ENCODE measurements around the gene ST7.
"Not testable (repeated sequence)": the region's sequence is repeated elsewhere in the genome, so short reads cannot be mapped to it uniquely, and the experiment has no call there.

Gene ST7

DNA sequence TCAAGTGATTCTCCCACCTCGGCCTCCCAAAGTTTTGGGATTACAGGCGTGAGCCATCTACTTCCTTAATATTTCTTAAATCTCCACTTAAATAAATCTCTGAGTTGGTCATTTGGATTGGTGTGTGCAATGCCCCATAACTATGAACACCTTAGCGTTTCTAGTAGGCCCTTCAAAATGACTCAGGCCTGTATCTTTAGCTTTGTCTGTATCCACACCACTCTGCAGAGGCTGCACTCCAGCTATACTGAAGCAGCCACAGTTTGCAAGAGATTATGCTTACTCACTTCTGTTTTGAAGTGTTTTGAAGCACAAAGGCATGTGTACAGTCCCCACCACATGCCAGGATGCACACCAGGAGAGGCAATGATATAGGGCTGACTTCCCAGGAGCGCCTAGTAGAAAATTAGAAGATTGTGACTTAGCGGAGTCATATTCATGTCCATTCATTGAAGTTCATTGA, 2.4 kb upstream of the ST7 start:
- peak; percentile 13 for DNase-seq (ENCODE audit: low read depth, low spot score)

DNA sequence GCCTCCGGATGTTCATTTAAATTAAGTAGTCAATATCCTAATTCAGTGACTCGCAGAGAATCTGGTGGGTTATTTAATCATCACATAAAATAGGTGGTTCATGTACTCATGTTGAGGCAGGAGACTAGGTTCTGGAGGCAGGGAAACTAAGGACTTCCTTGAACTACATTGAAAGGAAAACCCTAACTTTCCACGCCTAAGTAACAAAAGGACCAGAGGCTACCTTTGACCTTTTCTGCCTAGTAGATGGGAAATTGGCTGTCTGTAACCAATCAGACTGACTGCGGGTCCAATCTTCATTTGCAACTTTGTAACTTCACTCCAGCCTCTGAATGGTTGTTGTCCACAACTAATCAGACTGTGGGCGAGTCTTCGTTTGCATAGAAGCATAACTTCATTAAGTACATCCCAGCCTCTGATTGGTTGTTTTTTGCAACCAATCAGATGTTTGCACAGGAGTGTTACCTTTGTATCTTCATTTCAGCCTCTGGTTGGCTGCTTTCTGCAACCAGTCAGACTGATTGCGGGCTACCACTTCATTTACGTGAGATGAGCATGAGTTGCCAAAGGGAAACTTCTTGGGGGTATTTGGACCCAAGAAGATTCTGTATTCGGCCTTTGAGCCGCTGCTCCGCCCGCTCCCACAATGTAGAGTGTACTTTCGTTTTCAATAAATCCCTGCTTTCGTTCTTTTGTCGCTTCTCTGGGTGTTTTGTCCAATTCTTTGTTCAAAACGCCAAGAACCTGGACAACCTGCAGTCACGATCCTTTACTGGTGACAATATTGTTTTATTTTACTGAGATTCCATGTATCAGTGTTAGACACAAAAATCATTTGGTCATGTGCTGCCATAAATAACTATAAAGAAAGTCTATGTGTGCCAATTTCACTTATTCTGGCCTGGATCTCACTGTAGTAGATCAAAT, 1.7 kb upstream of the ST7 start:
- no peak for DNase-seq (ENCODE audit: low read depth, low spot score)

DNA sequence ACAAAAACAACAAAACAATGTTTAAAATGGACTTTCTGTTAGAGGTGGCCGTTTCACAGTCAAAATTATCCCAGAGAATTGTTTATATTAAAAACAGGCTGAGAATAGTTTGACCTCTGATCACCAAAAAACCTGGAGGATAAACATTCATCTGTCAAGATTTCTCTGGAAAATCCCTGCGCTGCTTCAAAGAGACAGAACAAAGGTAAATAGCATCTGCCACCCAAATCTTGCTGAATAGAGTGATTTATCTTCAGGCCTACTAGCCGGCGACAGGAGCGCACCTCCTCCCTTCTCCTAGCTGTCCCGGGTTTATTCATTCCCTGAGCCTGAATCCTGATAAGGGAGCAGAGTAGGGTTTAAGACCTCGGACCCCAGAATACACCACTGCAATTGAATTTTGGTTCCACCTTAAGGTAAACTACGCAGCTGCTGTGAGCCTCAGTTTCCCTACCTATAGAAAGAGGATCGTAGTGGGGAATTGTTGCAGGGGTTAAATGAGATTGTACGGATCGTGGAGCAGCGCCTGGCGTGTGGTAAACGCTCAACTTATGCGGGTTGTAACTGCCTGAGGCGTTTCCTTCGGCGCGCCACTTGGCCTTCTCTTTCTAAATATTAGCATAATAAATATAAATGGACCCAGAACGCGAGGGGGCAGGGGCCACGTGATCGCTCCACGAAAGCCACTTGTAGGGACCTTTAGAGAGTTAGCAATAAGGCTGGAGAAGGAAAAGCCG, 498 bp upstream of the ST7 start:
- DNase-seq (ENCODE audit: low read depth, low spot score), result no peak

DNA sequence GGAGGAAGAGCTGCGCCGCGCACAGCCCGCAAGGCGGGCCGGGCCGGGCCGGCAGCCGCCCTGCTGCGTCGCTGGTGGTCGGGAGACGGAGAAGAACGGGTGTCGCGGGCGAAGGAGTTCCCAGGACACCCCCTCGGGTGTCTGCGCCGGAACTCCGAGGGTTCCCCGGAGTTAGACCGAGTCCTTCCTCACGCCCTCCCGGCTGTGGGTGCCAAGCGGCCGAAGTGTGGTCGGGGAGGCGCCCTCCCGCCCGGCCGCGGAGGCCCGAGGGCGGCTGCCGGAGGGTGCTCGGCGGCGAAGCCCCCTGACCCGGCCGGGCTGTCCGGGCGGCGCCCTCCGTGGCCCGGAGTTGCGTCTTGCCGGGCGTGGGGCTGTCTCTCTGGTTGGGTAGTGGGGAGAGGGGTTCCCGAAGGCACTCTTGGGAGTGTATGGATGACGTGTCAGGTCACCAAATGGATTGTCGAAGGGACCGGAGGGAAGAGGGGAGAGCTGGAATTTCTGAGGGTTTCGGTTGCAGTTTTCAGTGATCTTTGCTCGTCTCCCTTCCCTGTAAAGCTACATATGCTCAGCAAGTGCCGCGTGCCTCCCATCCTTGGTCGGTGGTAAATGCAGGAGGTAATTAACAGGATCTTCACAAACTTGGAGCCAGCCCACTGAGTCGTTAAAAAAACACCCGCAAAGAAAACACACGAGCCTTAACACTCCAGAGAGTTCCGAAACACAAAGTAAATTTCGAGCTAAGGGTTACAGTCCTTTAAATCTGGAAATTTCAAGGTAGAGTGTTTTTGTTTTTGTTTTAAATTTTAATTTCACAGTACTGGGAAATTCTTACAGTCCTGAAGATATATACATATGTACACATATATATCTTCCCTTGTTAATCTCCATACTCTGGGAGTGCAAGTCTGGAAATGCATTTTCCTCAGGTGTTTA, 871 bp downstream of the ST7 start:
- DNase-seq (ENCODE audit: low read depth, low spot score), result peak; percentile 90

DNA sequence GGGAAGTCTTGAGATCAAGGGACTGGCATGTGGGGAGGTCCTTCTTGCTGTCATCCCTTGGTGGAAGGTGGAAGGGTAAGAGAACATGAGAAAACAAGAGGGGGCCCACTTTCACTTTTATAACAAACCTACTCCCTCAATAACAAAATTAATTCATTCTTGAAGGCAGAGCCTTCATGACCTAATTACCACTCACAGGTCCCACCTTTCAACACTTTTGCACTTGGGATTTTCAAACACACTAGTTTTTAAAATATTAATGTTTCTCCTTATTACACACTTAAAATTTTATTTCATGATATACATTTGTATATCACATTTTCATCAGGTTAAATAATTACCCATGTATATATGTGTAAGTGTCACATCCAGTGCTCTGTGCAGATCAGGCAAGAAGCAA, 2.0 kb downstream of the ST7 start:
- peak; percentile 5 for DNase-seq (ENCODE audit: low read depth, low spot score)

DNA sequence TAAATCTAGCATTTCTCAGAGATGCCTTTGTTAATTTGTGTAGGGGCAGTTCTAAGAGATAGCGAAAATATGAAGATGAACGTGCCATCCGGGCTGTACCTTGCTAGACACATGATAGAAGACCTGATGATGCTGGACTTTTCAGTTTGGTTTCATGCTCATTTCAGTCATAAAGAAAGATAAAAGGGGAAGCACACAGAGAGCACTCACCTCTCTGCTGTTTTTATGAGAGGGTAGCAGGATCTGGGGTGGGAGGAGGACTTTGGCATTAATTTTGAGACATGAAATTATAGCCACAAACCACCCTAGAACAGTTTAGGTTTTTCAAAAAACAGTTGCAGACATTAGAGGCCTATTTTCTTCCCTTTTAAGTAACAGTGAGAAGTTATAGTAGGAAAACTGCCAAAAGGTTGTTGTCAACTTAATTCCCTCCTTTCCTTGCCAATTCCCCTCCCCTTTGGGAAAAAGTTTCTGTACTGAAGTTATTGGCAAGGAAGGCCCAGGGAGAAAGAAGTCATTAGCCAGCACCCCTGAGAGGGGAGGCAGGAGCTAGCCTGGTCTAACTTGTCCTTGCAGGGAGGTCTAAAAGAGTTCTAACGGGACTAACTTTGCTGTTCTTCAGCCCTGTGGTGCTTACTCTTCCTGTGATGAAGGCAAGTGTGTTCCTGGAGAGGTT, 2.6 kb downstream of the ST7 start:
- peak; percentile 56 for DNase-seq (ENCODE audit: low read depth, low spot score)

DNA sequence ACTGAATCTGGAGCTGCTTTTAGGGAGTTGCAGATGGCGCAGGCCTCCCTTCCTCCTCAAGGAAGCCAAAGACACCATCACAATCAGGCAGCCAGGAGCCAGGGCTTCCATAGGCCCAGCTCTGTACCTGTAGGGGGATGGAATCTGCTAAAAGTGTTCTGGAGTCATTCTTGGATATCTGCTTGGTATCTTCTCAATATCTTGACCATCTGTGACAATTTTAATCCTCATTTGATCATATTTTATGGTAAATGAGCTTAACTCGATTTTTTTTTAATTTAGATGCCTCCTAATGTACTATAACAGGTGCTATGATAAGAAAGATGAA, 3.1 kb downstream of the ST7 start:
- DNase-seq (ENCODE audit: low read depth, low spot score), result no peak

DNA sequence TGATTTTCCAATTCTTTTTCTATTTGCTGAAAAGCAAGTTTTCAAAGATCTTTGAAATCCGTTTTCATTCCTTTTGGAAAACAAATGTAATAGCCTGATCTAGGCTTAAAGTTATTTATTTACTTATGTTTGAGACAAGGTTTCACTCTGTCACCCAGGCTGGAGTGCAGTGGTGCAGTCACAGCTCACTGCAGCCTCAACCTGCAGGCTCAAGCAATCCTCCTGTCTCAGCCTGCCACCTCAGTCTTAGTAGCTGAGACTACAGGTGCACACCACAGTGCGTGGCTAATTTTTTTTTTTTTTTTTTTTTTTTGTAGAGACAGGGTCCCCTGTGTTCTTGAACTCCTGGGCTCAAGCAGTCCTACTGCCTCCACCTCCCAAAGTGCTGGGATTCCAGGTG, 4.6 kb downstream of the ST7 start:
- DNase-seq (ENCODE audit: low read depth, low spot score), result no peak

DNA sequence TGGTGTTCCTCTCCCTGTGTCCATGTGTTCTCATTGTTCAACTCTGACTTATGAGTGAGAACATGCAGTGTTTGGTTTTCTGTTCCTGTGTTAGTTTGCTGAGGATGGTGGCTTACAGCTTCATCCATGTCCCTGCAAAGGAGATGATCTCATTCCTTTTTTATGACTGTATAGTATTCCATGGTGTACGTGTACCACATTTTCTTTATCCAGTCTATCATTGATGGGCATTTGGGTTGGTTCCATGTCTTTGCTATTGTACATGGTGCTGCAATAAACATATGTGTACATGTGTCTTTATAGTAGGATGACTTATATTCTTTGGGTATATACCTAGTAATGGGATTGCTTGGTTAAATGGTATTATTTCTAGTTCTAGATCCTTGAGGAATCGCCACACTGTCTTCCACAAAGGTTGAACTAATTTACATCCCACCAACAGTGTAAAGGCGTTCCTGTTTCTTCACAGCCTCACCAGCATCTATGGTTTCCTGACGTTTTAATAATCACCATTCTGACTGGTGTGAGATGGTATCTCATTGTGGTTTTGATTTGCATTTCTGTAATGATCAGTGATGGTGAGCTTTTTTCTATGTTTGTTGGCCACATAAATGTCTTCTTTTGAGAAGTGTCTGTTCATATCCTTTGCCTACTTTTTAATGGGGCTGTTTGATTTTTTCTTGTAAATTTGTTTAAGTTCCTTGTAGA, 8.8 kb downstream of the ST7 start:
- DNase-seq (ENCODE audit: low read depth, low spot score), result not testable (repeated sequence)

DNA sequence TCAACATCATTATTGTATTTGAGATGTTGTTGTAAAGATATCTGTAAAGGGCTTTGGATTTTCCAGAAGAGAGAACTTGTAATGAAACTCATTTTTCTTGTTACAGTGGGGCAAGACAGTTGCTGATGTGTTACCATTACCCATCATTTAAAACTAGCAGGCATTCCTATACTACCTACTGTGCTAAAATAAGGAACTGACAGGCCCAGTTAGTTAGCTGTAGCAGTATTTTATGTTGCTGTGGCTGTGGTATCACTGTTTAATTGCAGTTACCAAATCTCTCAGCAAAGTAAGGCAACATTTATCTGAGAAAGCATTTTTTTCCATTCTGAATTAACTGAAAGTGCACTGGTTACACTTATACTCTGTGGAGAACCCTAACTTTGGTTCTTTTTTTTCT, 9.9 kb downstream of the ST7 start:
- DNase-seq (ENCODE audit: low read depth, low spot score), result no peak

DNA sequence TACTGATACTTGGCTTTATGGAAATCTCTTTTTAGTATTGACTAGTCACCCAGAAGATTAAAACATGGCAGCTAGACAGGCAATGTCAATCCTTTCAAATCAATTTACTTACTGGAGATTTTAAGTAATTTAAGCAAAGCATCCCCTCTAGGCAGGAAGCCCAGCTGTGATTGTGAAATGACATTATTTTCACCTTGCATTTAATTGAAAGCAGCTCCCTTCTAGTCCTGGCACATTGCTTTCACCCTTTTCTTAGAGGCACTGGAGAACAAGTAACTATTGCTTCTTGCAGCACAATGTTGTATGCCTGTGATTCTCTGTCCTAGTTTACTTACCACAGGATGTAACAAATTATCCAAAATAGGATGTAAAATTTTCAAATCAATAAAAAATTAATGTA, 13.3 kb downstream of the ST7 start:
- no peak for DNase-seq (ENCODE audit: low read depth, low spot score)

DNA sequence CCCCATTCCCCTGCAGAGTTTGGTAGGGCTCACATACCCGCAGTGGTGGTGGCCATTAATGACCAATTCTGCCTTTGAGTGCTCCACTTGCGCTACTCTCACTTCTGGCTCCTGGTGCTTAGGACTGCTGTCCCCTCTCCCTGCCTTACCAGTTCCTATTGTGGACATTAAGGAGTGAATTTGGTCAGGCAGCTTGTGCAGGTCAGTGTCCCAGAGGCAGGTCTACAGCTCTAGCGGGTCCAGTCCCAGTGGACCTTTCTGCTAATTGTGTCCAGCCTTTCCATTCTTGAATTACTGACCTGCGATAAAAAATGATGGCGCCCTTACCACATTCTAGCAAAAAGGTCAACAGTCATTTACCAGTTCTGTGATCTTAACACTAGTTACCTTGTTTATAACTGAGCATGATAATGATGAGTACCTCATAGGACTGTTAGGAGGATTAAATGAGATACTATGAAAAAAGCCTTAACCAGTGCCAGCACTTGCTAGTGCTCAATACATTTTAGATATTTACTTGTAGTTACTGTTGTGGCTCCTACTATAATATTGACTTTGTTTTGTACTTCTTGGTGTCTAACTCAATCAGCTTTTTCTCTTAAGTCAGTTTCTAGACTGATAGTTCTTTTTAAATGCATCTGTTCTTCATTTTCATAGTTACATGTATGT, 14.1 kb downstream of the ST7 start:
- DNase-seq (ENCODE audit: low read depth, low spot score), result no peak

DNA sequence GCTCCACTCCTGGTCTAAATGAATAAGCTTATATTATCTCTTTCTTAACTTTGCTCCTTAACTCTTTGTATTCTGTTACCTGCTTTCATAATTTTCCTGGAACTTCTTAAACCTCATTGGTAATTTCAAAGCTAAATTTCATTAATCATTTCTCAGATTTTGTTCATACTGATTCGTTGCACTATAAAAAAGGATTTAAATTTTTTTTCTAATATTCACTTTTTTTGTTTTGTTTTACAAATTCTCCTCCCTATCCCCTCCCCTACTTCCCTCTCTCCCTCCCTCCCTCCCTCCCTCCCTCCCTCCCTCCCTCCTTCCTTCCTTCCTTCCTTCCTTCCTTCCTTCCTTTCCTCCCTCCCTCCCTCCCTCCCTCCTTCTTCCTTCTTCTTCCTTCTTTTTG, 14.7 kb downstream of the ST7 start:
- DNase-seq (ENCODE audit: low read depth, low spot score), result no peak

DNA sequence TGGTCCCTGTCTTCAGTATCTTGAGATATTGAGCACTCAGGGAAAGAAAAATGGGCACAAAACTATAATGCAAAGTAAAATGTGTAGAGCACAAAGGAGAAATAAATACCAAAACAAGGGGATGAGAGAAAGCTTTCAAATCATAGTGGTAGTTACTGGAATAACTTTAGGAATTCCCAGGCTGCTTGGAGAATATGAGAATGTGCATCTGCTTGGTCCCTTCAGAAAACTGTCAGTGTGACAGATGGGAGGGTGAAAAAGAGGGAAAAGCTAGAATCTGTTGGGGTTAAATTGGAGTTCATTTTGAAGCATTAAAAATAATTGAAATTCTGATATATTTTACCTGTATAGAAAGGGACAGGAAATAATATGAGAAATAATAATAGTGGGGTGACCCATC, 15.3 kb downstream of the ST7 start:
- no peak for DNase-seq (ENCODE audit: low read depth, low spot score)

DNA sequence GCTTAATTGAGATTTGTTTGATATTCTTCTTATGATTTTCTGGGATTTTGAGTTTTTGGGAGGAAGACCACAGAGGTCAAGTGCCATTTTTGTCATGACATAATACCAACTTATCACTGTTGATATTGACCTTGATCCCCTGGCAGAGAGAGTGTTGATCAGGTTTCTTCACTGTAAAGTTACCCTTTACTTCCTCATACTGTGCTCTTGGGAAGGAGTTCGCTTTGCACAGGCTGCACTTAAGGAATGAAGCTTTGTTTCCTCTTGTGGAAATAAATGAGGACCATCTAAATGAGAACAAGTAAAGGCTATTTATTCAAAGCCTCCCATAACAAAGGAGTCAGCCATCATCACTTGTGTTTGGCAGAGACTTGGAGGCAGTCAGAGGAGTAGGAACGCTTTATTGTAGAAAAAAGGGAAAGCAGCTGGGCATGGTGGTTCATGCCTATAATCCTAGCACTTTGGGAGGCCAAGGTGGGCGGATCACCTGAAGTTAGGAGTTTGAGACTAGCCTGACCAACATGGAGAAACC, 16.1 kb downstream of the ST7 start:
- peak; percentile 18 for DNase-seq (ENCODE audit: low read depth, low spot score)

DNA sequence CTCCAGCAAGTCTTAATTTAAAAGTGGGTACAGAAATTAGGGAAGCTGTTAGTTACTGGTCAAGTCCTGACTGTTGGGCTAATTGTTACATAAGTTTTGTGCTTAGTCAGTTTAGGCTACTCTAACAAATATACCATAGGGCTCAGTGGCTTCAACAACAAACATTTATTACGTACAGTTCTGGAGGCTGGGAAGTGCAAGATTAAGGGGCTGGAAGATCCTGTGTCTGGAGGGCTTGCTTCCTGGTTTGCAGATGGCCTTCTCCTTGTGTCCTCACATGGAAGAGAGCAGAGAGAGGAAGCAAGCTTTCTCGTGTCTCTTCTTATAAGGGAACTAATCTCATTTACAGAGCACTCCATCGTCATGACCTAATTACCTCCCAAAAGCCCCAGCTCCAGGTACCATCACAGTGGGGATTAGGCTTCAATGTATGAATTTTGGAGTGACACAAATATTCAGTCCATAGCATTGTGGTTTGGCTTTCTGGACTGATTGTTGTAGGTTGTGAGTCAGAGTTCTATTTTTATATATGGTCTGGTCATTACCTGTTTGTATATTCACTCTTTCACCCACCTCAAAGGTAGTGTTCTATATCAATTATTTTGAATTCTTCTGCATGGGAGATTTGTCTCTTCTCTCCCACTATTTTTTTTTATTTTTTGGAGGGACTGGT, 17.1 kb downstream of the ST7 start:
- no peak for DNase-seq (ENCODE audit: low read depth, low spot score)

DNA sequence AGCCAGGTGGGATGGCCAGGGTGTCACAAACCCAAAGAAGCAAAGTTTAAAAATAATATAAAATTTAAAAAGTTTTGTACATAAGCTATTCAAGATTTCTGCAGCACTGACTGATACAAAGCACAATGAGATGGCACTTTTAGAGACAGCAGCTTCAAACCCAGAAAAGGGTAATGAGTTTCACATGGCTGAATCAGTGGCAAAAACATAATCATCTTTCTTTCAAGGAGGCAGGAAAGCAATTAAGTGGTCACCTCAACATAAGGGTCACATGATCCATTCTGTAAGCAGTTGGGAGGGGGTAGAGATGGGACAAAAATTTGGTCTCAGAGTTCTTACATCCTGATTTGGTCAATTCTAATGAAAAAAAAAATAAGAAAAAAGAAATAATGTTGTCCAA, 17.9 kb downstream of the ST7 start:
- not testable (repeated sequence) for DNase-seq (ENCODE audit: low read depth, low spot score)

DNA sequence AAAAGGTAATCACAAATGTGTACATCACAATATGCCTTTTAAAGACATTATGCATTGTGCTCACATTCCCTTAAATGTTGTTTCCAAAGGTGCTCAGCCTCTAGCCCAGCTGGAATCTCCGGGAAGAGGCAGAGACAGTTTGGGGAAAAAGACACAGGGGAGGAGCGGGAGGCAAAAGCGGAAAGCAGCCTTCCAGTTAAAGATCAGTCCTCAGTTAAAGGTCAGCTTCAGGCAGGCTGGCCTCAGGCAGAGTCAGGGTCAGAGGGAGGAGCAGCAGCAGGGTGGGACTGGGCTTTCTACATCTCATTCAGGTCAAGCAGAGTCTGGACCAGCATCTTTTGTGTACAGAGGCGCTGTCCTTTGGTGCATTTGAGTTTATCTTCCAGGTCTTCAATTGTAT, 18.6 kb downstream of the ST7 start:
- no peak for DNase-seq (ENCODE audit: low read depth, low spot score)

DNA sequence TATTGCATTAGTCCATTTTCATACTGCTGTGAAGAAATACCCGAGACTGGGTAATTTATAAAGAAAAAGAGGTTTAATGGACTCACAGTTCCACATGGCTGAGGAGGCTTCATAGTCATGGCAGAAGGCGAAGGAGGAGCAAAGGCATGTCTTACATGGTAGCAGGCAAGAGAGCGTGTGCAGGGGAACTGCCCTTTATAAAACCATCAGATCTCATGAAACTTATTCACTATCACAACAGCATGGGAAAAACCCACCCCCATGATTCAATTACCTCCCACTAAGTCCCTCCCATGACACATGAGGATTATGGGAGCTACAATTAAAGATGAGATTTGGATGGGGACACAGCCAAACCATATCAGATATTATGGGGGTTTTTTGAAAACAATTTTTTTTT, 21.7 kb downstream of the ST7 start:
- DNase-seq (ENCODE audit: low read depth, low spot score), result not testable (repeated sequence)
